22Rv1 (cell line): ENCODE results near the gene ALDOA.

Source experiments
- CTCF ChIP-seq: fragments of 450-650 bp; IDR thresholded peaks from 2 replicates; pipeline ENCODE4 v1.5.1; 2017; ENCODE audit warnings: mild to moderate bottlenecking
- ZFX ChIP-seq: fragments of 450-650 bp; IDR thresholded peaks from 2 replicates; pipeline ENCODE4 v1.6.1; 2017; ENCODE audit warnings: antibody characterized with exemption, borderline replicate concordance

- no peak for TF ChIP-seq CTCF
- no peak for TF ChIP-seq ZFX
These were observed 52.2 kb downstream of the ALDOA start for GRCh38 chr16:30117768-30118167.
